HUDEP-2 (cell line): ENCODE data around the gene ITPR2.
"Not testable (repeated sequence)": the region's sequence is repeated elsewhere in the genome, so short reads cannot be mapped to it uniquely, and the experiment has no call there.

Source experiments
- DNase-seq, 76 experiments: peaks; one replicate each; lab custom pipeline; 2025; ENCODE audit not compliant: unreplicated experiment in 76 of 76; lab: John Stamatoyannopoulos, UW

ITPR2 gene

DNA sequence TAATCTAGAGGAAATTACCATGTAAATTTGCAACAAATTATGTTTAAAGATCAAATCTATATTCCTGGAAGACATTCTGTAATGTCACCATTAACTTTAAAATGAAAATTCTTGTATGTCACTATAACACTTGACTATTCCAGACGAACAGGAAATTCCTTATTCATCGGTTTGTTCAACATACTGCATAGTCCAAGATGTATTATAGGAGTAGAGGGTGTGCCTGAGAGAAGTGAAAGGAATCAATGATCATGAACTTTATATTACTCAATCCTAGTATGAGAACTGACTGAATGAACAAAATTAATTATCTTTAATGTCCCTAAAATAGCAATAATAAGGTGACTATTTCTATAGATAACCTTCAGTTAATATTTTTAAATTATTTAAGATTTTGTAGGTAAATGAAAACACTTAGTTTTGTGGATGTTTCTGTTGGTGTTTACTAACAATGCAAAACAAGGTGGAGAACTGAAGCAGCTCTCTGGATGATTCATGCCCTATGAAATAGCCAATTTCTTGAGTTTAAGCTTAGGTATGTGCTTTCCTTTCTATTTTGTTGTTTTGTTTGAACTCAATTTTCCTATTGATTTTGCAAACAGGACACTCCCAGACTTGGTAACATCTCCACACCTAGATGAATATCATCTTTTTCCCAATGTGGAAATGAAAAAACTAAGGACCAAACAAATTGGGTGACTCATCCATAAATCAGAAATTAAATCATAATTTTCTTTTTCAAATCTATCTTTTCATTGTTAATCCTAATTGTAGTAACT is 18.2 kb upstream of the ITPR2 start:
- DNase-seq, result no peak

GRCh38 chr12:26848156-26848825 is 15.3 kb upstream of the ITPR2 start:
- no peak for DNase-seq

DNA sequence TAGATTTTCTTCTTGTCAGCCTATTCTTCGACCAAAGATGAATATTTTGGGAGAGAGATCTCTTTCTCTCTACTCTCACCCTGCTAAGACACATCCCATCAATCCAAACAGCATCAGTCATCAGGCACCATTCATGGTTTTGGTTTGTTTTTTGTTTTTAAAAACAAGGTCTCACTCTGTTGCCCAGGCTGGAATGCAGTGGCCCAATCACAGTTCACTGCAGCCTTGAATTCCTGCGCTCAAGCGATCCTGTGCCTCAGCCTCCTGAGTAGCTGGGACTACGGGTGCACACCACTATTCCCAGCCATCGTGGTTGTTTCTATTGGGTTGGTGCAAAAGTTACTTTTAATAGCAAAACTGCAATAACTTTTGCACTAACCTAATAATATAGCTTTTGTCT is 14.4 kb upstream of the ITPR2 start:
- no peak for DNase-seq

- DNase-seq, result no peak
These were observed 13.4 kb upstream of the ITPR2 start for GRCh38 chr12:26846416-26846815.

GRCh38 chr12:26845984-26846383 is 13.0 kb upstream of the ITPR2 start:
- DNase-seq, result peak in 73 of 76 experiments; percentile 10 to 96 (median 73)

GRCh38 chr12:26845057-26845666 is 12.2 kb upstream of the ITPR2 start:
- peak in 15 of 76 experiments; percentile 4 to 49 (median 21) for DNase-seq

DNA sequence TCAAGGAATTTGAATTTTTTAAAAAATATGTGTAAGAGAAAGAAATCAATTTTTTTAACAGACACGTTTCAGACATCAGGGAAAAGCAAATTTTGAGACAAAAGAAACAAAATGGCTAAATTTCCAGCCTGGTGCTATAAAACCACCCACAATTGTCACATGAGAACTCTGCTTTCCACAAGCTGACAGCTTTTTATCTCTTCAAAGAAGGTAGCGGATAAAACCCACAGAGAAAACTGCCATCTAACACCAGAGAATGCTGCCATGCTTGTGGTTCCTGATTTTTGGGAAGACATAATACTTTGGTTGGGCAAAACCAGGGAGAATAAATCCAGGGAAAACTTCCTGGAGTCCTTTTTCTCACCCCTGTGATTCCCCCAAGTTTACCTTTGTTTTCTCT is 10.3 kb upstream of the ITPR2 start:
- DNase-seq, result peak in 20 of 76 experiments; percentile 4 to 64 (median 20)

- DNase-seq, result no peak
These were observed 8.1 kb upstream of the ITPR2 start for GRCh38 chr12:26841085-26841484.

- DNase-seq, result no peak
These were observed 6.5 kb upstream of the ITPR2 start for GRCh38 chr12:26839512-26839911.

GRCh38 chr12:26838888-26839416 is 6.0 kb upstream of the ITPR2 start:
- DNase-seq, result no peak

DNA sequence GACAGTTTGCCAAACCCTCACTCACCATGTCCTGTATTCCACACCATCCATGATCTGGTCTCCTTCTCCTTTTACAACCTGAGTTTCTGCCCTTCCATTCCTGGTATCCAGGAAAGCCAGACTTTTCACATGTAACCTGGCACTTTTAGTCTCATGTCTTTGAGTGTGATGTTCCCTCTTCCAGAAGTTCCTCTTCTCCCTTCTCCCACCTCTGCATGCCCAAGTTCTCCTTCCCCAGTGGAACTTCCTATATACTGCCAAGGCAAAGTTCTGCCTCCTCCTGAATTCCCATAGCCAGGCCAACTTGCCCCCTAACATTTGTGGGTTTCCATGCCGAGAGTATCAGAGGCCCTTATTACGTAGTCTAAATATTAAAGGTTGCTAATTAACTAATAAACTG is 3.2 kb upstream of the ITPR2 start:
- no peak for DNase-seq

GRCh38 chr12:26834503-26835060 is 1.6 kb upstream of the ITPR2 start:
- DNase-seq, result not testable (repeated sequence)

DNA sequence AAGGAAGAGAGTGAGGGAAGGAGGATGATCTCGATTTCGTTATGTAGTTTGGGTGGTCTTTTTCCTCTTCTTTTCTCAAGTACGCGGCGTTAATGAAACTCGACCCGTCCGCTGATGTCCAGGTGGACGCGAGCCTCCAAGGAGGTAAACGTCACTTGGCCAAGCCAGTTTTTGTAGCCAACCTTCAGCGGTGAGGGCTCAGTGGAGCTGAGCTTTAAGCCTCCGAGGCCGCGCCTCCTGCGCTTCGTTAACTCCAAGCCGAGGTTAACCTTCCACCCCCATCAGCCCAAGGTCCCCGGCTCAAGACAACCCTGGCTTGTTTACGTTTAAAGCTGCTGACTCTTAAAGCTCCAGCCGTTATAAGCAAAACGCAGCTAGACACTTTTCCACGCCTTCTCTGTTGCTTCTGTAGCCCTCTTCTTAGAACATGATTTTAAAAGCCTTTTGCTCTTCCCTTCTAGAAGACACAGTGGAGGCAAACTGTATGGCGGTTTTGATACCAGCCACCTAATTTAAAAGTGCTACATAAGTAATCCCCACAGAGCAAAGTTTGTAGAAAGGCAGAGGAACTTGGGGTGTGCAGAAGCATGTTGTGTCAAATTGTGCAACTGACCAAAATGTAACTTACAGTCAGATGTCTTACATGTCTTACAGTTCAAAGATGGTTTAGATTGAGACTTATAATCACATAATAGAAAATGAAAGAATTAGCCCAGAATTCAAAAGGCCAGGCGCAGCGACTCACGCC is 923 bp upstream of the ITPR2 start:
- peak in 10 of 76 experiments; percentile 5 to 22 (median 10) for DNase-seq

DNA sequence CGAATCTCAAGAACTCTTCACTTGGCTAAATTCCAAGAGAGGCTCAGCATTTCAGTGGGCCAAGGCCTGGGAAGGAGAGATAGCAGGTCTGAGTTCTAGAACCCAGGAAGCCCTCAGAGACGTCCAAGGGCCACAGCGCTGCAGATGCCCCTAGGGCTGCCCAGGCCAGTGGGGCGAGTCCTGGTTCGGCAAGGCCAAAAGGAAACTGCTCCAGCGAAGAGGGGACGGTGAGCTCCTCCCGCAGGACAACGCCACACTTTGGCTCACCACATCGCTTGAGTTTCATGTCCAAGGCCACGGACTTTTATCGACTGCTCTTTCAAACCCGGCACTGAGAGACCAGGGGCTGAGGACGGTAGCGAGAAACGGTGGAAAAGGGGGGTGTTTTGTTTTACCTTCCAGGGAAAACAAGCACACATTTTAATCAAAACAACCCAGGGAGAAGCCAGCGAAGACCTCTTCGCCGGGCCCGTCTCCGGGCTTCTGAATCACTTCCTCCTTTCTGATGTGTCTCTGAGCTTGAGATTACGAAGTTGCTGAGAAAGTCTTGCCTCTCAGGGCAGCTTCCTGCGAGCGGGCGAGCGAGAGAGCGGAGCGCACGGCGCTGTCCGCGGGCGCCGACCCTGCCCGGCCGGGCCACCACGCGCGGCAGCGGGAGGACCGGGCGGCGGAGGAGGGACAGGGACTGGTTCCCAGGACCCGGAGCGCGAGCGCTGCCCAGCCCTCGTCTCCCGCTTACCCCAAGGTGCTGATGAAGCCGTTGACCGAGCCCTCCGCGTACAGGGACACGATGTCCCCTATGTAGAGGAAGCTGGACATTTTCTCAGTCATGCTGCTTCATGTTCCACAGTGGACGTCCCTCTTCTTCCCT is 808 bp downstream of the ITPR2 start:
- peak in 75 of 76 experiments; percentile 21 to 88 (median 66) for DNase-seq

DNA sequence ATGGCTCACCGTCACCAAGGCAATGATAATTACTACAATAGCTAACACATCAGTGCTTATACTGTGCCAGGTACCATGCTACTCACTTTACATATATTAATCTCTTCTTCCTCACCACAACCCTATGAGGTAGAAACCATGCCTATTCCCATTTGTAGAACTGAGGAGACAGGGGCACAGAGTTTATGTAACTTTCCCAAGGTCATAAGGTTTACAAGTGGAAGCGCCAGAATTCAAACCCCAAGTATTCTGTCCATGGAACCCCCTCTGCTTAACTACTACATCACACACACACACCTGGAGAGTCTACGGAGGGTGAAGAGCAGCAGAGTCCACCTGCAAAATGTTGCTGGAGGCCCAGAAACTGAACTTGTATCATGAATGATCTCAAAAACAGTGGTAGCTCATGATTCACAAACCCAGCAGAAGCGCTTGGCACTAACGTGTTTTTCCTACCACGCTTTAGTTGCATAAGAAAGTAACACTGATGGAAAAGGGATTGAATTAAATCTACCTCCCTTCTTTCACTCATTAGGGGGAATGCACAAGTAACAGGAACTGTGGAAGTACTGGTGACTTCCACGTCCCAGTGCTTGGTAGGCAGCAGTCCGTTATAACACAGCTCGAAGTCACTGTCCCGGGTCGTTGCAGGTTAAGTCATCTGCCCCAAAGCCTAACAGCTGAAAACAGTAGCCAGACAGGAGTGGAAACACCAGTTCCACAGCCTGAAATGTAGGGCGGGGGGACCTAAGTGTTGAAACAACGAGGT is 2.0 kb downstream of the ITPR2 start:
- peak in 50 of 76 experiments; percentile 6 to 67 (median 33) for DNase-seq

- DNase-seq, result peak in 8 of 76 experiments; percentile 9 to 26 (median 15)
These were observed 2.6 kb downstream of the ITPR2 start for GRCh38 chr12:26830363-26830762.

- no peak for DNase-seq
These were observed 4.5 kb downstream of the ITPR2 start for GRCh38 chr12:26828280-26829073.

DNA sequence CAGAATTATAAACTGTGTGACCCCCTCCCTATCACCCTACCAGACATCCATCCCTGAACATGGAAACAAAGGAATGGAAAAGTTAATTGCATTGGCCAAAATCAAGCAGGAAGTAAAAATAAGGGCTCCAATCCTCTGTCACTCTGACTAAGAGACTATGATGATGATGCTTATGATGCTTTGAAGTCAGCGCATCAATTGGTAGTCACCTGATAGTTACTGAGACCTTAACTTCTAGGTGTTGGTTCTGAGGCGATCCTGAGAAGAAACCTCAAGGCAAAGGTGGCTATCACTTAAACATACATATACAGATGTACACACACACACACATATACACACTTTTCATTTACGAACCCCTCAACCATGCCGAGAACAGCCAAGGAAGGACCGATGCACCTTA is 6.6 kb downstream of the ITPR2 start:
- no peak for DNase-seq
